Measurements from ENCODE around the gene SPNS1.

- TF ChIP-seq MAX (IDR thresholded peaks at IDR 0.05) (no peak), CTCF (IDR thresholded peaks at IDR 0.05) (no peak), ELK1 (IDR thresholded peaks at IDR 0.05; ENCODE audit: low read depth, low read length) (no peak), KDM5A (IDR thresholded peaks at IDR 0.05) (no peak), POLR2A (IDR thresholded peaks at IDR 0.05; ENCODE audit: low read length) (no peak), EP300 (IDR thresholded peaks at IDR 0.05) (no peak), PHF8 (IDR thresholded peaks at IDR 0.05; ENCODE audit: borderline replicate concordance, low read depth) (no peak), JUNB (IDR thresholded peaks at IDR 0.05) (no peak), ESRRA (IDR thresholded peaks at IDR 0.05; ENCODE audit: borderline replicate concordance, low read length) (no peak), RFX5 (IDR thresholded peaks at IDR 0.05) (no peak), HDAC2 (IDR thresholded peaks at IDR 0.05) (no peak)
- TF ChIP-seq, protein P1, sequence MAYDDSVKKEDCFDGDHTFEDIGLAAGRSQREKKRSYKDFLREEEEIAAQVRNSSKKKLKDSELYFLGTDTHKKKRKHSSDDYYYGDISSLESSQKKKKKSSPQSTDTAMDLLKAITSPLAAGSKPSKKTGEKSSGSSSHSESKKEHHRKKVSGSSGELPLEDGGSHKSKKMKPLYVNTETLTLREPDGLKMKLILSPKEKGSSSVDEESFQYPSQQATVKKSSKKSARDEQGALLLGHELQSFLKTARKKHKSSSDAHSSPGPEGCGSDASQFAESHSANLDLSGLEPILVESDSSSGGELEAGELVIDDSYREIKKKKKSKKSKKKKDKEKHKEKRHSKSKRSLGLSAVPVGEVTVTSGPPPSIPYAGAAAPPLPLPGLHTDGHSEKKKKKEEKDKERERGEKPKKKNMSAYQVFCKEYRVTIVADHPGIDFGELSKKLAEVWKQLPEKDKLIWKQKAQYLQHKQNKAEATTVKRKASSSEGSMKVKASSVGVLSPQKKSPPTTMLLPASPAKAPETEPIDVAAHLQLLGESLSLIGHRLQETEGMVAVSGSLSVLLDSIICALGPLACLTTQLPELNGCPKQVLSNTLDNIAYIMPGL (CRISPR knock-in tag; IDR thresholded peaks at IDR 0.05; ENCODE audit: borderline replicate concordance) = no peak
Measured at GRCh38 chr16:29025218-29025617, 50.6 kb downstream of the SPNS1 start.

Measured in A549 (cell line).